ENCODE data around the gene NUP153. TPM values are rescaled to one million over a fixed set of nuclear protein-coding genes. Genes with fewer than 3 reads are reported as not detected.
A peak's percentile ranks its signal among the peaks of the same experiment; 100 is the strongest.
"Not testable (repeated sequence)": the region's sequence is repeated elsewhere in the genome, so short reads cannot be mapped to it uniquely, and the experiment has no call there.

Gene NUP153
- total RNA-seq, 1 donor from 2014 or later = 24.3 TPM

GRCh38 chr6:17622144-17622543, 84.6 kb downstream of the NUP153 start:
- intact Hi-C loops (cut with micrococcal nuclease) = no loop called here
- DNase-seq (peak; percentile 48), ATAC-seq (peak; percentile 69)

GRCh38 chr6:17621003-17621402, 85.7 kb downstream of the NUP153 start:
- intact Hi-C loops (cut with micrococcal nuclease) = no loop called here
- DNase-seq (no peak), ATAC-seq (no peak)

- DNase-seq (no peak), ATAC-seq (no peak)
- intact Hi-C loops (cut with micrococcal nuclease) = no loop called here
These were observed 90.9 kb downstream of the NUP153 start for GRCh38 chr6:17615794-17616193.

- DNase-seq (no peak), ATAC-seq (no peak)
- intact Hi-C loops (cut with micrococcal nuclease) = no loop called here
These were observed 94.7 kb downstream of the NUP153 start for GRCh38 chr6:17612048-17612447.

- DNase-seq (no peak), ATAC-seq (no peak)
- intact Hi-C loops (cut with micrococcal nuclease) = no loop called here
These were observed 95.9 kb downstream of the NUP153 start for GRCh38 chr6:17610835-17611234.

GRCh38 chr6:17606606-17607005, 100.1 kb downstream of the NUP153 start:
- ATAC-seq (no peak), DNase-seq (no peak)
- intact Hi-C loops (cut with micrococcal nuclease) = no loop called here

- DNase-seq (no peak), ATAC-seq (no peak)
- intact Hi-C loops (cut with micrococcal nuclease) = no loop called here
These were observed 103.8 kb downstream of the NUP153 start for GRCh38 chr6:17602888-17603287.

- DNase-seq (no peak), ATAC-seq (no peak)
- intact Hi-C loops (cut with micrococcal nuclease) = no loop called here
These were observed 105.4 kb downstream of the NUP153 start for GRCh38 chr6:17601386-17601703.

GRCh38 chr6:17600527-17601385, 106.0 kb downstream of the NUP153 start:
- ATAC-seq (peak; percentile 70), DNase-seq (peak; percentile 73)
- intact Hi-C loops (cut with micrococcal nuclease) = no loop called here

- intact Hi-C loops (cut with micrococcal nuclease) = loop anchor here (10.0 kb wide), 1 partner anchor 195 kb away; no protein-coding TSS in a partner anchor
- ATAC-seq = peak; percentile 98
These were observed 106.7 kb downstream of the NUP153 start, which contains the start of gene FAM8A1 for GRCh38 chr6:17599877-17600526. TSS of gene FAM8A1 (plus strand) at chr6:17600302. CDS start at chr6:17600410, 108 bp downstream.

GRCh38 chr6:17596085-17596484, 110.6 kb downstream of the NUP153 start:
- intact Hi-C loops (cut with micrococcal nuclease) = loop anchor here (10.0 kb wide), 1 partner anchor 199 kb away; no protein-coding TSS in a partner anchor
- DNase-seq = no peak
- no peak for ATAC-seq

More at GRCh38 chr6:17599877-17600526, 106.7 kb downstream of the NUP153 start, which contains the start of gene FAM8A1:
- peak; percentile 96 for DNase-seq

GRCh38 chr6:17593246-17593645, 113.5 kb downstream of the NUP153 start:
- intact Hi-C loops (cut with micrococcal nuclease) = loop anchor here (10.0 kb wide), 1 partner anchor 202 kb away; no protein-coding TSS in a partner anchor
- ATAC-seq = no peak
- no peak for DNase-seq

GRCh38 chr6:17591287-17591686, 115.4 kb downstream of the NUP153 start:
- ATAC-seq (no peak), DNase-seq (no peak)
- intact Hi-C loops (cut with micrococcal nuclease) = loop anchor here (10.0 kb wide), 1 partner anchor 204 kb away; no protein-coding TSS in a partner anchor

GRCh38 chr6:17589406-17590096, 117.2 kb downstream of the NUP153 start:
- ATAC-seq = no peak
- DNase-seq = no peak
- intact Hi-C loops (cut with micrococcal nuclease) = loop anchor here (10.0 kb wide), 1 partner anchor 205 kb away; no protein-coding TSS in a partner anchor

- DNase-seq = no peak
- no peak for ATAC-seq
- intact Hi-C loops (cut with micrococcal nuclease) = no loop called here
These were observed 118.7 kb downstream of the NUP153 start for GRCh38 chr6:17588011-17588410.

- ATAC-seq; DNase-seq; intact Hi-C loops (cut with micrococcal nuclease): not testable (repeated sequence)
These were observed 120.1 kb downstream of the NUP153 start for GRCh38 chr6:17586623-17587022.

GRCh38 chr6:17585766-17586490, 120.8 kb downstream of the NUP153 start:
- intact Hi-C loops (cut with micrococcal nuclease) = no loop called here
- no peak for ATAC-seq

GRCh38 chr6:17584241-17584803, 122.4 kb downstream of the NUP153 start:
- DNase-seq (no peak), ATAC-seq (peak; percentile 81)
- intact Hi-C loops (cut with micrococcal nuclease) = loop anchor here (5.0 kb wide), 1 partner anchor 427 kb away; no protein-coding TSS in a partner anchor

More at GRCh38 chr6:17585766-17586490, 120.8 kb downstream of the NUP153 start:
- DNase-seq = no peak
